OCI-LY1 (cell line): ENCODE data around the gene MAP3K4.

ENCODE experiments used
- H2AFZ ChIP-seq: fragments of 200-600 bp; sonication (generic), shearing (Covaris generic); 2 replicates; pipeline ENCODE4 v1.6.0; 2014; ENCODE audit warnings: antibody characterized with exemption, mild to moderate bottlenecking, low read length
- H3F3A ChIP-seq: fragments of 200-600 bp; sonication (generic), shearing (Covaris generic); 2 replicates; pipeline ENCODE4 v1.6.0; 2014; ENCODE audit warnings: mild to moderate bottlenecking, antibody characterized with exemption, low read length, moderate library complexity; ENCODE audit not compliant: insufficient read depth
- H3K27ac ChIP-seq: fragments of 200-600 bp; sonication (generic); 2 replicates; pipeline ENCODE4 v1.5.1; 2014; ENCODE audit warnings: low read length, mixed run types, mild to moderate bottlenecking, low read depth; ENCODE audit not compliant: poor library complexity, severe bottlenecking
- H3K27me3 ChIP-seq: fragments of 200-600 bp; sonication (generic); 2 replicates; pipeline ENCODE4 v1.6.0; 2014; ENCODE audit warnings: antibody characterized with exemption, mild to moderate bottlenecking, low read length, moderate library complexity; ENCODE audit not compliant: insufficient read depth
- H3K36me3 ChIP-seq: fragments of 200-600 bp; sonication (generic); 2 replicates; pipeline ENCODE4 v1.6.1; 2014; ENCODE audit warnings: mild to moderate bottlenecking, antibody characterized with exemption, low read length, moderate library complexity, mixed read lengths; ENCODE audit not compliant: insufficient read depth
- H3K4me1 ChIP-seq: fragments of 200-600 bp; sonication (generic); 2 replicates; pipeline ENCODE4 v1.5.1; 2014; ENCODE audit warnings: mild to moderate bottlenecking, low read length, moderate library complexity; ENCODE audit not compliant: insufficient read depth, severe bottlenecking
- H3K4me2 ChIP-seq: fragments of 200-600 bp; sonication (generic), shearing (Covaris generic); 2 replicates; pipeline ENCODE4 v1.6.1; 2014; ENCODE audit warnings: low read length
- H3K4me3 ChIP-seq: fragments of 200-600 bp; sonication (generic); 2 replicates; pipeline ENCODE4 v1.5.1; 2014; ENCODE audit warnings: low read length, low read depth, mild to moderate bottlenecking, mixed read lengths; ENCODE audit not compliant: poor library complexity, severe bottlenecking
- H3K79me2 ChIP-seq: fragments of 200-600 bp; shearing (Covaris generic); 2 replicates; pipeline ENCODE4 v1.6.1; 2016; ENCODE audit warnings: mixed run types, low read length, mixed read lengths; ENCODE audit not compliant: insufficient read depth
- H3K9ac ChIP-seq: fragments of 200-600 bp; sonication (generic), shearing (Covaris generic); 2 replicates; pipeline ENCODE4 v1.6.1; 2014; ENCODE audit warnings: mild to moderate bottlenecking, low read length, mixed read lengths
- H3K9me2 ChIP-seq: fragments of 200-600 bp; sonication (generic), shearing (Covaris generic); 2 replicates; pipeline ENCODE4 v1.6.1; 2014; ENCODE audit warnings: low read depth, mild to moderate bottlenecking, low read length, mixed read lengths
- H3K9me3 ChIP-seq: fragments of 200-600 bp; shearing (Covaris generic); 2 replicates; pipeline ENCODE4 v1.6.1; 2014; ENCODE audit warnings: low read length, mixed read lengths
- H4K20me1 ChIP-seq: fragments of 200-600 bp; sonication (generic), shearing (Covaris generic); 2 replicates; pipeline ENCODE4 v1.6.0; 2016; ENCODE audit warnings: mild to moderate bottlenecking, low read length; ENCODE audit not compliant: insufficient read depth
- EZH2 ChIP-seq: fragments of 200-600 bp; sonication (generic), shearing (Covaris generic); IDR thresholded peaks from 2 replicates; pipeline ENCODE4 v1.8.0; 2017; ENCODE audit warnings: borderline replicate concordance, mixed run types, mild to moderate bottlenecking, antibody characterized with exemption, low read length, moderate library complexity, mixed read lengths
- TF ChIP-seq, protein P1 (sequence below): fragments of 200-600 bp; sonication (generic), shearing (Covaris generic); IDR thresholded peaks from 2 replicates; pipeline ENCODE4 v1.5.1; 2017; ENCODE audit warnings: mild to moderate bottlenecking, antibody characterized with exemption, low read length, moderate library complexity, mixed read lengths

MAP3K4 gene

DNA sequence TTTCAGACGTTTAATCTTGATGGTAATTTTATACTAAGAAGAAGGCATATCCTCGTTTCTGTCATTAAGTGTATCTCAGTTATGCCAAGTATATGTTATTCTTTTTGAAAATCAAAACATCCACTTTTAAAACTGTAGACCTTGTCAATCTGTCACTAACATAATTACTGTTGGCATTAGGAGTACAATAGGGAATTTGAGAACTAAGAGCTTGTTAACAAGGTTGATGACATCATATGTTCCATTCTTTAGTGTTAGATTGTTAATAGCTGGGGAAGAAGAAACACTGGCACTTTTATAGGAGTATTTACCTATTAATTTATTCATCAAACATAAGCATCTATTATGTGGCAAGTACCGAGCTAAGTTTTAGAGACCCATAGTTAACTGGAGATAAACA is 76.2 kb downstream of the MAP3K4 start:
- TF ChIP-seq EZH2, result no peak
- TF ChIP-seq, protein P1, sequence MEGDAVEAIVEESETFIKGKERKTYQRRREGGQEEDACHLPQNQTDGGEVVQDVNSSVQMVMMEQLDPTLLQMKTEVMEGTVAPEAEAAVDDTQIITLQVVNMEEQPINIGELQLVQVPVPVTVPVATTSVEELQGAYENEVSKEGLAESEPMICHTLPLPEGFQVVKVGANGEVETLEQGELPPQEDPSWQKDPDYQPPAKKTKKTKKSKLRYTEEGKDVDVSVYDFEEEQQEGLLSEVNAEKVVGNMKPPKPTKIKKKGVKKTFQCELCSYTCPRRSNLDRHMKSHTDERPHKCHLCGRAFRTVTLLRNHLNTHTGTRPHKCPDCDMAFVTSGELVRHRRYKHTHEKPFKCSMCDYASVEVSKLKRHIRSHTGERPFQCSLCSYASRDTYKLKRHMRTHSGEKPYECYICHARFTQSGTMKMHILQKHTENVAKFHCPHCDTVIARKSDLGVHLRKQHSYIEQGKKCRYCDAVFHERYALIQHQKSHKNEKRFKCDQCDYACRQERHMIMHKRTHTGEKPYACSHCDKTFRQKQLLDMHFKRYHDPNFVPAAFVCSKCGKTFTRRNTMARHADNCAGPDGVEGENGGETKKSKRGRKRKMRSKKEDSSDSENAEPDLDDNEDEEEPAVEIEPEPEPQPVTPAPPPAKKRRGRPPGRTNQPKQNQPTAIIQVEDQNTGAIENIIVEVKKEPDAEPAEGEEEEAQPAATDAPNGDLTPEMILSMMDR, result no peak
- no peak overlapping the region for H3K4me2 ChIP-seq
- no peaks in the 10 kb centered on the region for H3K9me2 ChIP-seq
- no peak overlapping the region for H3K4me3 ChIP-seq
- no peaks in the 10 kb centered on the region for H3K27me3 ChIP-seq
- no peak overlapping the region for H2AFZ ChIP-seq
- no peaks in the 10 kb centered on the region for H3K9me3 ChIP-seq
- H4K20me1 ChIP-seq, result no peaks in the 10 kb centered on the region
- H3K79me2 ChIP-seq, result no peaks in the 10 kb centered on the region
- no peaks in the 10 kb centered on the region for H3F3A ChIP-seq
- no peaks in the 10 kb centered on the region for H3K4me1 ChIP-seq
- H3K9ac ChIP-seq, result no peak overlapping the region
- H3K36me3 ChIP-seq, result peaks cover 5% of the 10 kb centered on the region; the same call in 1 of the 2 replicates
- no peak overlapping the region for H3K27ac ChIP-seq

DNA sequence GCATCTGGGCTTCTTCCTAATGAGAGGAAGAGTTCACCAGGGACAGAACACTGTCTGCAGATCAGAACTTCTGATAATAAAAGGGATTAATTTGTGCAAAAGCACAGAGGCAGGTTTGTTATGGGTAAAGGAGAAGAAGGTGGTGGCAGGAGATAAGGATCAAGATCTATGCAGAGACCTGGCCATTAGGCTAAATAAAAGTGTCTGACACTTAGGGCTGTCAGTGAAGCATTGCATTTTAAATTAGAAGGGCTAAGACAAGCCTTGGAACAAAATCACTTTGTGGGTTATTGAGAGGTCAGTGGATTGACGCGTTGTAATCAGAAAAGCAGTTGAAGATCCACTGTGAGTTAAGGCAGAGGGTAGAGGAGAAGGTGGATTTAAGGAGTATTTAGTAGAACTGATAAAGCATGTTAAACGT is 76.8 kb downstream of the MAP3K4 start:
- H3F3A ChIP-seq, result no peaks in the 10 kb centered on the region
- no peak overlapping the region for H3K4me3 ChIP-seq
- no peaks in the 10 kb centered on the region for H3K79me2 ChIP-seq
- no peak overlapping the region for H2AFZ ChIP-seq
- H3K36me3 ChIP-seq, result peaks cover 5% of the 10 kb centered on the region; the same call in 1 of the 2 replicates
- H4K20me1 ChIP-seq, result no peaks in the 10 kb centered on the region
- H3K27me3 ChIP-seq, result no peaks in the 10 kb centered on the region
- H3K9ac ChIP-seq, result no peak overlapping the region
- no peaks in the 10 kb centered on the region for H3K9me3 ChIP-seq
- no peak for TF ChIP-seq EZH2
- TF ChIP-seq, protein P1, result no peak
- no peaks in the 10 kb centered on the region for H3K9me2 ChIP-seq
- H3K27ac ChIP-seq, result no peak overlapping the region
- H3K4me2 ChIP-seq, result no peak overlapping the region
- H3K4me1 ChIP-seq, result no peaks in the 10 kb centered on the region

DNA sequence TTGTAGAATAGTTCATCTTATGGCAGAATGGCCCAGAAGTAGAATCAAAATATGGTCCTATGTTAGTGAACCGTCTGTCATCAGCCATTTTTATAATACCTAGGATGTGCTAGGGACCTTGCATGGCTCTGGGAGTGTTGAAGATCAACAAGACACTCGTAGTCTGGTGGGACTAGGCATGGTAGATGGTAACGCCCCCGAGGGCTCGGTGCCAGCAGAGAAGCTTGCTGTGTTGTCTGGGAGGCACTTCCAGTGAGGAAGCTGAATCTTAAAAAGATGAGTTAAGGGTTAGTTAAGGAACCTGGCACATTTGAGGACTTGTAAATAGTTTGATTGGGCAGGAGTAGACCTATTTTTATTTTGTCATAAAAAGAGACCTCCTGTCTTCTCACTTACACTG is 82.4 kb downstream of the MAP3K4 start:
- Histone ChIP-seq H4K20me1 (no peaks in the 10 kb centered on the region), H3K79me2 (no peaks in the 10 kb centered on the region), H3K4me2 (no peak overlapping the region), H3K36me3 (peaks cover 11% of the 10 kb centered on the region; the same call in 1 of the 2 replicates), H3K9me3 (no peaks in the 10 kb centered on the region), H3K9me2 (no peaks in the 10 kb centered on the region), H3F3A (no peaks in the 10 kb centered on the region), H2AFZ (no peak overlapping the region), H3K4me1 (no peaks in the 10 kb centered on the region), H3K27ac (no peak overlapping the region), H3K9ac (no peak overlapping the region), H3K27me3 (no peaks in the 10 kb centered on the region), H3K4me3 (no peak overlapping the region)
- TF ChIP-seq, protein P1, result no peak
- TF ChIP-seq EZH2, result no peak
